OCI-LY7 (cell line): ENCODE results near the gene POLQ. TPM values are rescaled to one million over a fixed set of nuclear protein-coding genes. Genes with fewer than 3 reads are reported as not detected.
A peak's percentile ranks its signal among the peaks of the same experiment; 100 is the strongest.

Experiments used
- BruUV-seq: library from RNA; stranded (reverse); fragments of 400-500 nt; replicated peaks from 2 replicates; lab custom pipeline; 2021; lab: Mats Ljungman, UMichigan
- CTCF ChIA-PET: fragments of 300-600 bp; sonication (Branson Sonifier 250); formaldehyde crosslinking; loops from one replicate; lab custom pipeline; 2022; ENCODE audit warnings: antibody characterized with exemption; ENCODE audit not compliant: unreplicated experiment; lab: Charles Lee
- POLR2A ChIA-PET: fragments of 300-600 bp; sonication (Branson Sonifier 250); formaldehyde crosslinking; loops from one replicate; lab custom pipeline; 2022; ENCODE audit warnings: antibody characterized with exemption; lab: Charles Lee
- DNase-seq: peaks from one replicate; pipeline ENCODE4 v3.0.0-alpha.2; 2015; ENCODE audit warnings: low spot score
- H2AFZ ChIP-seq: fragments of 200-600 bp; sonication (generic), shearing (Covaris generic); 2 replicates; pipeline ENCODE4 v1.6.1; 2014; ENCODE audit warnings: mild to moderate bottlenecking, antibody characterized with exemption, low read length, moderate library complexity
- H3K27ac ChIP-seq: fragments of 200-600 bp; sonication (generic); 2 replicates; pipeline ENCODE4 v1.5.1; 2014; ENCODE audit warnings: mixed run types, low read depth, mild to moderate bottlenecking, moderate library complexity, low read length, inconsistent platforms; ENCODE audit not compliant: poor library complexity, severe bottlenecking
- H3K36me3 ChIP-seq: fragments of 200-600 bp; sonication (generic); 2 replicates; pipeline ENCODE4 v1.6.1; 2014; ENCODE audit warnings: mild to moderate bottlenecking, antibody characterized with exemption, low read length, moderate library complexity, mixed read lengths; ENCODE audit not compliant: insufficient read depth
- H3K4me1 ChIP-seq: fragments of 200-600 bp; sonication (generic); 2 replicates; pipeline ENCODE4 v1.5.1; 2014; ENCODE audit warnings: mild to moderate bottlenecking, low read length; ENCODE audit not compliant: insufficient read depth, poor library complexity, severe bottlenecking
- H3K4me2 ChIP-seq: fragments of 200-600 bp; sonication (generic); 2 replicates; pipeline ENCODE4 v1.6.1; 2014; ENCODE audit warnings: mild to moderate bottlenecking, low read length
- H3K4me3 ChIP-seq: fragments of 200-600 bp; sonication (generic); 2 replicates; pipeline ENCODE4 v1.5.1; 2014; ENCODE audit warnings: mild to moderate bottlenecking, low read depth, low read length; ENCODE audit not compliant: poor library complexity, severe bottlenecking
- H3K79me2 ChIP-seq: fragments of 200-600 bp; sonication (generic); 2 replicates; pipeline ENCODE4 v1.6.1; 2016; ENCODE audit warnings: low read depth, mild to moderate bottlenecking, low read length, moderate library complexity, mixed read lengths; ENCODE audit not compliant: insufficient read depth
- H3K9me2 ChIP-seq: fragments of 200-600 bp; sonication (generic); 2 replicates; pipeline ENCODE4 v1.6.1; 2016; ENCODE audit warnings: mild to moderate bottlenecking, low read length, mixed read lengths; ENCODE audit not compliant: insufficient read depth
- H3K9me3 ChIP-seq: fragments of 200-600 bp; sonication (generic); 2 replicates; pipeline ENCODE4 v1.6.1; 2014; ENCODE audit warnings: mild to moderate bottlenecking, mixed run types, low read length, mixed read lengths
- H4K20me1 ChIP-seq: fragments of 200-600 bp; sonication (generic); 2 replicates; pipeline ENCODE4 v1.6.1; 2014; ENCODE audit warnings: mild to moderate bottlenecking, antibody characterized with exemption, low read length, moderate library complexity, mixed read lengths; ENCODE audit not compliant: insufficient read depth
- CTCF ChIP-seq: fragments of 200-600 bp; sonication (generic); conservative IDR thresholded peaks from 2 replicates; pipeline ENCODE4 v1.5.1; 2014; ENCODE audit warnings: mild to moderate bottlenecking, antibody characterized with exemption, low read length, moderate library complexity, mixed read lengths
- EZH2phosphoT487 ChIP-seq: fragments of 200-600 bp; sonication (generic); IDR thresholded peaks from 2 replicates; pipeline ENCODE4 v1.6.1; 2018; ENCODE audit warnings: low read depth, borderline replicate concordance, mild to moderate bottlenecking, mixed run types, antibody characterized with exemption, low read length, moderate library complexity, mixed read lengths
- intact Hi-C: fragments of 100-400 bp; cut with micrococcal nuclease; formaldehyde crosslinking; loops from one replicate; pipeline ENCODE4 v1.10.0; 2022; ENCODE audit not compliant: unreplicated experiment
- total RNA-seq, 2 experiments: library from RNA; depleted of rRNA in 1 of 2; stranded (reverse); fragments of >200 nt in 1 of 2; shearing (Covaris generic) in 1 of 2; gene quantifications; 2 replicates each; pipeline ENCODE4 v1.2.3, GENCODE V29; 2014 to 2022

Gene POLQ
- total RNA-seq, 2 experiments from 2014 or later = 50.9 to 61.1 TPM

DNA sequence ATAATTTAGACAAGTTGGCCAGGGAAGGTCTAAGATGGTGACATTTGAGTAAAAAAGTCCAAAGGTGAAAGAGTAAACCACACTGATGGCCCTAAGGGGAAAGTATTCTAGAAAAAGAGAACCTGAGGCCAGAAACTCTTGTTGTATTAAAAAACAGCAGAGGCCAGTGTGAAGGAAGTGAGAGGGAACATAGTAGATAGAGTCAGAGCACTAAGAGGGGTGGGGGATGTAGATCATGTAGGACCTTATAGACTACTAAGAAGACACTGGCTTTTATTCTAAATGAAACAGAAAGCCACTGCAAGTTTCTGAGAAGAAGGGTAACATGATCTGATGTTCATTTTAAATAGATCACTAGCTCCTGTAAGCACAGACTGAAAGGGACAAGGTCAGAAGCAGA lies 14.5 kb downstream of the POLQ start:
- intact Hi-C loops = no loop called here
- POLR2A ChIA-PET = interaction anchor here (0.9 kb wide), 1 partner anchor 10 kb away, joined by 3 read pairs; no protein-coding TSS in a partner anchor
- Histone ChIP-seq H4K20me1 (no peaks in the 10 kb centered on the region), H3K9me2 (no peaks in the 10 kb centered on the region), H3K9me3 (no peaks in the 10 kb centered on the region), H2AFZ (no peak overlapping the region), H3K4me2 (no peak overlapping the region), H3K36me3 (peaks cover 99% of the 10 kb centered on the region), H3K79me2 (peaks cover 15% of the 10 kb centered on the region; the same call in 1 of the 2 replicates), H3K27ac (no peak overlapping the region), H3K4me1 (no peaks in the 10 kb centered on the region), H3K4me3 (no peak overlapping the region)
- CTCF ChIA-PET = no interaction called here
- no peak for DNase-seq
- no TSS peak for BruUV-seq
- TF ChIP-seq EZH2phosphoT487 = no peak
- no peak for TF ChIP-seq CTCF

GRCh38 chr3:121529308-121529707 lies 16.5 kb downstream of the POLQ start:
- H2AFZ ChIP-seq = no peak overlapping the region
- H4K20me1 ChIP-seq = no peaks in the 10 kb centered on the region
- no peak overlapping the region for H3K4me3 ChIP-seq
- POLR2A ChIA-PET = interaction anchor here (1.1 to 1.3 kb wide), 2 partner anchors 12 to 15 kb away, joined by 5 to 7 read pairs; no protein-coding TSS in a partner anchor
- H3K9me3 ChIP-seq = no peaks in the 10 kb centered on the region
- DNase-seq = no peak
- TF ChIP-seq CTCF = peak; percentile 68
- TF ChIP-seq EZH2phosphoT487 = no peak
- H3K27ac ChIP-seq = no peak overlapping the region
- peaks cover 14% of the 10 kb centered on the region; the same call in 1 of the 2 replicates for H3K79me2 ChIP-seq
- no TSS peak for BruUV-seq
- CTCF ChIA-PET = no interaction called here
- H3K4me1 ChIP-seq = no peaks in the 10 kb centered on the region
- H3K36me3 ChIP-seq = peaks cover 99% of the 10 kb centered on the region
- intact Hi-C loops = no loop called here
- no peaks in the 10 kb centered on the region for H3K9me2 ChIP-seq
- no peak overlapping the region for H3K4me2 ChIP-seq

GRCh38 chr3:121520510-121520909 lies 25.3 kb downstream of the POLQ start:
- CTCF ChIA-PET = no interaction called here
- no peak for DNase-seq
- Histone ChIP-seq H3K4me1 (no peaks in the 10 kb centered on the region), H3K36me3 (peaks cover 92% of the 10 kb centered on the region), H2AFZ (no peak overlapping the region), H3K9me2 (no peaks in the 10 kb centered on the region), H3K9me3 (no peaks in the 10 kb centered on the region; the same call in 1 of the 2 replicates), H3K27ac (no peak overlapping the region), H3K4me2 (no peak overlapping the region), H4K20me1 (no peaks in the 10 kb centered on the region), H3K79me2 (peaks cover 31% of the 10 kb centered on the region; the same call in 1 of the 2 replicates), H3K4me3 (no peak overlapping the region)
- intact Hi-C loops = no loop called here
- POLR2A ChIA-PET = interaction anchor here (0.6 kb wide), 1 partner anchor 21 kb away, joined by 6 read pairs; no protein-coding TSS in a partner anchor
- BruUV-seq = no TSS peak
- TF ChIP-seq CTCF = no peak
- TF ChIP-seq EZH2phosphoT487 = no peak
